Type B pancreatic cell (in vitro differentiated cells): ENCODE measurements around the gene ACSS3. TPM values are rescaled to one million over a fixed set of nuclear protein-coding genes. Genes with fewer than 3 reads are reported as not detected.

Experiments used
- DNase-seq: peaks from one replicate; pipeline ENCODE4 v3.0.0; 2021; ENCODE audit warnings: mixed read lengths; ENCODE audit not compliant: unreplicated experiment; ENCODE audit errors: extremely low spot score
- H3K27ac Mint-ChIP-seq: 2 replicates; pipeline ENCODE4 v1.8.0; 2021; ENCODE audit warnings: mild to moderate bottlenecking, mixed read lengths
- H3K27me3 Mint-ChIP-seq: 2 replicates; pipeline ENCODE4 v1.8.0; 2021; ENCODE audit warnings: mixed read lengths
- H3K36me3 Mint-ChIP-seq: 2 replicates; pipeline ENCODE4 v1.8.0; 2021; ENCODE audit warnings: mixed read lengths
- H3K4me1 Mint-ChIP-seq: one replicate; pipeline ENCODE4 v1.8.0; 2021; ENCODE audit warnings: mixed read lengths; ENCODE audit not compliant: unreplicated experiment
- H3K4me3 Mint-ChIP-seq: 2 replicates; pipeline ENCODE4 v1.8.0; 2021; ENCODE audit warnings: mild to moderate bottlenecking, mixed read lengths
- H3K9me3 Mint-ChIP-seq: 2 replicates; pipeline ENCODE4 v1.8.0; 2021; ENCODE audit warnings: mixed read lengths
- total RNA-seq: library from RNA; stranded (reverse); gene quantifications from 2 replicates; pipeline ENCODE4 v1.2.1, GENCODE V29; 2021; ENCODE audit warnings: low replicate concordance
- TF ChIP-seq, protein P1 (sequence below): fragments of 200-600 bp; sonication (generic); conservative IDR thresholded peaks from 2 replicates; pipeline ENCODE4 v1.5.0; 2021; ENCODE audit warnings: antibody characterized with exemption, mild to moderate bottlenecking

The ACSS3 gene
- total RNA-seq, 1 donor from 2014 or later, result 28.0 TPM

DNA sequence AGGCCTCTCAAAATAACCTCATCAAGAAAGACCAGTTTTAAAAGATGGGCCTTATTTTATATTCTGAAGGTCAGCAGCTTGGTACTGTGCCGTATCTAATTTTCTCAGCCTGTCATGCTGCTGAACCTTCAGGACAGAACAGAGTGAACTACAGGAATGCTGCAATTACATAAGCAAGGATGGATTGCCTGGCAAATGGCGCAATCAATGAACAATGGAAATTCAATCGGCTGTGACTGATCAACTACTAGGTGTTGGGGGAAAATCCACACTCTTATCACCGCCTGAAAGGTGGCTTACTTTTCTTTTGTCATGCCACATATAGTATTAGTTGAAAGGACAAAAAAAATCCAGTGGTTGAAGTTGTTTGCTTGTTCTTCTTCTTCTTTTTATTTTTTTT lies 8.5 kb downstream of the ACSS3 start:
- H3K36me3 Mint-ChIP-seq, result no peaks in the 10 kb centered on the region
- no peaks in the 10 kb centered on the region for H3K27me3 Mint-ChIP-seq
- H3K4me3 Mint-ChIP-seq, result no peak overlapping the region
- TF ChIP-seq, protein P1, sequence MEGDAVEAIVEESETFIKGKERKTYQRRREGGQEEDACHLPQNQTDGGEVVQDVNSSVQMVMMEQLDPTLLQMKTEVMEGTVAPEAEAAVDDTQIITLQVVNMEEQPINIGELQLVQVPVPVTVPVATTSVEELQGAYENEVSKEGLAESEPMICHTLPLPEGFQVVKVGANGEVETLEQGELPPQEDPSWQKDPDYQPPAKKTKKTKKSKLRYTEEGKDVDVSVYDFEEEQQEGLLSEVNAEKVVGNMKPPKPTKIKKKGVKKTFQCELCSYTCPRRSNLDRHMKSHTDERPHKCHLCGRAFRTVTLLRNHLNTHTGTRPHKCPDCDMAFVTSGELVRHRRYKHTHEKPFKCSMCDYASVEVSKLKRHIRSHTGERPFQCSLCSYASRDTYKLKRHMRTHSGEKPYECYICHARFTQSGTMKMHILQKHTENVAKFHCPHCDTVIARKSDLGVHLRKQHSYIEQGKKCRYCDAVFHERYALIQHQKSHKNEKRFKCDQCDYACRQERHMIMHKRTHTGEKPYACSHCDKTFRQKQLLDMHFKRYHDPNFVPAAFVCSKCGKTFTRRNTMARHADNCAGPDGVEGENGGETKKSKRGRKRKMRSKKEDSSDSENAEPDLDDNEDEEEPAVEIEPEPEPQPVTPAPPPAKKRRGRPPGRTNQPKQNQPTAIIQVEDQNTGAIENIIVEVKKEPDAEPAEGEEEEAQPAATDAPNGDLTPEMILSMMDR, result no peak
- H3K9me3 Mint-ChIP-seq, result no peaks in the 10 kb centered on the region
- peaks cover 26% of the 10 kb centered on the region for H3K4me1 Mint-ChIP-seq
- no peak for DNase-seq
- no peak overlapping the region for H3K27ac Mint-ChIP-seq

DNA sequence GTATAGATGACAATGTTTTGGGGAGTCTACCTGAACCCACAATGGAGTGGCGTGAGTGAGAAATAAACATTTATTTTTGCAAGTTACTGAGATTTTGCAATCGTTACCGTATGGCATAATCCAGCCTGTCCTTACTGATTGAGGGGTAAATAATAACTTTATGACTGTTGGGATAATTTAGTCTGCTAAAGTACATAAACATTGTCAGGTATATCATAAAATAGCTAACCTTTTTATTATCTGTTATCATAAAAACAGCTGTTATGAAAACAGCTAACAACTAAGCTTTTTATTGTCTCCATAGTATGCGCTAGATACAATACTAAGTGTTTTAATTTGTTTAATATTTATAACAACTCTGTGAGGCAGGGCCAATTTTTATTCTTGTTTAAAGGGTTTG lies 10.3 kb downstream of the ACSS3 start:
- no peak overlapping the region for H3K4me3 Mint-ChIP-seq
- H3K4me1 Mint-ChIP-seq, result peaks cover 26% of the 10 kb centered on the region
- no peak overlapping the region for H3K27ac Mint-ChIP-seq
- no peaks in the 10 kb centered on the region for H3K27me3 Mint-ChIP-seq
- no peak for DNase-seq
- TF ChIP-seq, protein P1, result no peak
- no peaks in the 10 kb centered on the region for H3K36me3 Mint-ChIP-seq
- H3K9me3 Mint-ChIP-seq, result no peaks in the 10 kb centered on the region

DNA sequence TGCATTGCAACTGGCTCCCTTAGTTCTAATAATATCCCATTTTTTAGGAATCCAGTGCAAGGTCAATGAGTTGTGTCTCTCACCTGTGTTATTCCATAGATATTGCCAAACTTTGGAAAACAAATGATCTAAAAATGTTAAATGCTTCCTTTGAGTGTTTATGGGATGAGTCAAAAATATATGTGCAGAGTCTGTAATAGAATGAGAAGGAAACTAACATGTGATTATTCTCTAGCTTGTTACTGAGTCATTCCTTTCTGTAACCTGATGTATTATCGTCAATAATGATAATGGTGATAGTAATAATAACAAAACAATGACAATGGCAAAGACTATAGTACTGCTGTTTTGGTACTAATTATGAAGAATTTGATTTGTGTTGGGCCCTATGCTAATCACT lies 11.5 kb downstream of the ACSS3 start:
- TF ChIP-seq, protein P1, result no peak
- peaks cover 20% of the 10 kb centered on the region for H3K4me1 Mint-ChIP-seq
- no peaks in the 10 kb centered on the region for H3K36me3 Mint-ChIP-seq
- H3K27ac Mint-ChIP-seq, result no peak overlapping the region
- no peak overlapping the region for H3K4me3 Mint-ChIP-seq
- H3K9me3 Mint-ChIP-seq, result no peaks in the 10 kb centered on the region
- no peak for DNase-seq
- H3K27me3 Mint-ChIP-seq, result no peaks in the 10 kb centered on the region

DNA sequence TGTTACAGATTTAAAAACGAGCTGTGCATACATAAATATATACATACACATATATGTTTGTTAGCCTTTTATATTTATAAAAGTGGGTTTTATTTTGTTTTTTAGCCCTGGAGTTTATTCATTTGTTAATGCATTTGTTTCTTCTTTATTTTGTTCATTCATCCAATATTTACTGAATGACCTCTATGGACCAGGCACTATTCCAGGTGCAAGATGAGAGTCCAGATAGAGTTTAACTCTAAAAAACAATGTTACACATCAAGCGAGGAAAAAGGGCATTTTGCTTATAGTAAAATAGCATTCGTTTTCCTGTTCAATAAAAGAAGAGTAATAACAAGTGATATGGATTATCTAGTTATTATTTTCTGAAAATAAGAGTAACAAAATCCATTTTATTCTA lies 14.2 kb downstream of the ACSS3 start:
- TF ChIP-seq, protein P1, result no peak
- peaks cover 10% of the 10 kb centered on the region for H3K4me1 Mint-ChIP-seq
- no peak for DNase-seq
- H3K27me3 Mint-ChIP-seq, result no peaks in the 10 kb centered on the region
- no peak overlapping the region for H3K27ac Mint-ChIP-seq
- H3K9me3 Mint-ChIP-seq, result no peaks in the 10 kb centered on the region
- H3K36me3 Mint-ChIP-seq, result no peaks in the 10 kb centered on the region
- no peak overlapping the region for H3K4me3 Mint-ChIP-seq

DNA sequence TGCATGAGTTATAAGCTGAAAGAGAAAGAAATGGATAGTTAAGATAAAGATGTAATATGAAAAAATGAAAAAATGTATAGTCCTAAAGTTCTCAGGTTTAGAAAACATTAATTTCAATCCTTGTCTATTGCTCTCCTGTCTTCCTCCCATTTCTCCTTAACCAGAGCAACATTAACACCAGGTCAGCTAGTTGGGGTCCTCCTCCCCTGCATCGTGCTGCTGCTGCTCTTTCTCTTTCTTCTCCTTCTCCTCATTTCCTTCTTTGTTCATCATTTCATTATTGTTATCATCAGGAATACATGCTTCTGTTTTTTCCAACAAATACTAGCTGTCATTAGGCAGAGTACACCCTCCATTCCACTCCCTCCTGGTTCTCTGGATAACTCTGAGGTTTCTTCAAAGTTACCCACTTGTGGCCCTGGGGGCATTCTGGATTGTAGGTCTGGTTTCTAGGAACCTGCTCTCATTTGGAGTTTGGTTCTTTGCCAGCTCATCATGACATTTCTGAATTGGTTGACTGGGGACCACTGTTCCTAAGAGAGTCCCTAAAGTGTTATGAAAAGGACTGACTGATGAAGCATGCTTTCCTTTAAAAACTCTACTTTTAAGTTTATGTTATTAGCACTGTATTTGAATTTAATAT lies 17.0 kb downstream of the ACSS3 start:
- Mint-ChIP-seq H3K4me3 (no peak overlapping the region), H3K9me3 (no peaks in the 10 kb centered on the region), H3K4me1 (no peaks in the 10 kb centered on the region), H3K27ac (no peak overlapping the region), H3K36me3 (no peaks in the 10 kb centered on the region), H3K27me3 (no peaks in the 10 kb centered on the region)
- DNase-seq, result no peak
- TF ChIP-seq, protein P1, result no peak
